NCI-H82 (cell line): ENCODE results near the gene KLF13.
A peak's percentile ranks its signal among the peaks of the same experiment; 100 is the strongest.

Experiments
- DNase-seq: peaks from one replicate; lab custom pipeline; 2025; lab: John Stamatoyannopoulos, UW

The KLF13 gene

DNA sequence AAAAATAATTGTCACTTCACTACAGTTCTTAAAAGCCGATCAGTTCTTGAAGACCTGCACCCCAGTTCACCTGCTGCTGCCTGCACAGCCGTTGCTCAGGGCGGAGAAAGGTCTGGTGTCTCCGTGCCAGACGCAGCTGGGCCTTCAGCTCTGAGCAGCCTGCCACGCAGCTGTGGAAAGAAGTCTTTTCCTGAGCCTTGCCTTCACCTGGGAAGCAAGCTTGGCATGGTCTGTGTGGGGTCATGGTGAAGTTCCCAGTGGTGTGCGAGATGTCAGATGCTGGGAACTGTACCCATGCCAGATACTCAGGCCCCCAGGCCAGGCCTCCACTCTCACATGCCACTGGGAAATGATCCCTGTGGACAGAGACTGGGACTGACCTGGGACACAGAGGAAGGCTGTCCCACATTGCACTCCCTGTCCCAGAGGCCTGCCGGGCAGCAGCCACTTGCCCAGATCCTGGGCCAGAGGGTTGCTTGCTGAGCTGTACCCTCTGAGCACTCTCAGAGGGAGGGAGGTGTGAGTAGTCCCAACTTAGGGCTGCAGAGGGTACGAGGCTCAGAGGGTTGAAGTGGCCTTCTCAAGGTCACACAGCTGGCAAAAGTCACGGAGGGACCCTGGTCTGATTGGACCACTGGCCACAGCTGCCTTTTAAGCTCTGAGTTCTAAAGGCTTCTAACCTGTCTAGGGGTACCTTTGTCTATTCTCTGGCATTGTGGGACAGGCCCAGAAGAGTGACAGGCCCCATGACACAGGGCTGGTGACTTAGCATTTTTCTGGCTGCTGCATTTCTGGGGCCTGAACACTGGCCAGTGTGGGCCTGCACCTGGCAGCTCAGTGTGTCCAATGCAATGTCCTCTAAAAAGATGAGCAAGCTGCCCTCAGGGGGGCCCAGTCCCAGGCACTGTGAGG, 55.4 kb downstream of the KLF13 start:
- no peak for DNase-seq

GRCh38 chr15:31382713-31383045, 56.0 kb downstream of the KLF13 start:
- DNase-seq: no peak

- no peak for DNase-seq
These were observed 56.5 kb downstream of the KLF13 start for GRCh38 chr15:31383139-31383538.

GRCh38 chr15:31384568-31384967, 57.9 kb downstream of the KLF13 start:
- DNase-seq: no peak

- no peak for DNase-seq
These were observed 59.1 kb downstream of the KLF13 start for GRCh38 chr15:31385736-31386135.

DNA sequence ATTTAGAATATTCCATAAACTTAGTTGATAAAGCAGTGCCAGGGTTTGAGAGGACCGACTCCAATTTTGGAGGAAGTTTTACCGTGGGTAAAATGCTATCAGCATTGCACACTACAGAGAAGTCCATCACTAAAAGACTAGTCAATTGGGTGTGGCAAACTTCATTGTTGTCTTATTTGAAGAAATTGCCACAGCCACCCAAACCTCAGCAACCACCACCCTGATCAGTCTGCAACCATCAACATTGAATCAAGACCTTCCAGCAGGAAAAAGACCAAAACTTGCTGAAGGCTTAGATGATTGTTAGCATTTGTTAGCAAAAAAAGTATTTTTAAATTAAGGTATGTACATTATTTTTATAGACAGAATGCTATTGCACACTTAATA, 60.5 kb downstream of the KLF13 start:
- DNase-seq: no peak

- DNase-seq: no peak
These were observed 61.0 kb downstream of the KLF13 start for GRCh38 chr15:31387479-31388118.

GRCh38 chr15:31389576-31389975, 62.9 kb downstream of the KLF13 start:
- DNase-seq: no peak

DNA sequence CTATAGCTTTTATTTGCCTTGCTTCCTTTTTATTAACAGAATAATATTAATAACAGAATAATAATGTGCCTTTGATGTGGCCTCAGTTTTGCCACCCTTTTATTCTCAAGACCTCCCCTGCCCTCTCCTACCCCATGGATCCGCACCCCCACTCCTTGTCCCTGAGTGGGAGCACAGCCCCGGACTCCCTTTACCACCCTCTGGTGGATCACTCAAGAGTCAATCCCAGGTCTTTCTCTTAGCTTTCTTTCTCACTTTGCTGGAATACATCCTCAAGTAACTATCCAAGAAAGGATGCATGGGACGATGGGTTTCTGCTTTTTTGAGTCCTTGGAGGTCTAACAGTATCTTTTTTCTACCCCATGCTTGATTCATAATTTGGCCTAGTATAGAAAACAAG, 63.4 kb downstream of the KLF13 start:
- DNase-seq: no peak

GRCh38 chr15:31390777-31391486, 64.3 kb downstream of the KLF13 start:
- DNase-seq: no peak

GRCh38 chr15:31391687-31392671, 65.3 kb downstream of the KLF13 start:
- DNase-seq: peak; percentile 75

GRCh38 chr15:31392761-31393401, 66.2 kb downstream of the KLF13 start:
- no peak for DNase-seq

GRCh38 chr15:31393444-31394091, 66.9 kb downstream of the KLF13 start:
- no peak for DNase-seq

- DNase-seq: peak; percentile 95
These were observed 70.4 kb downstream of the KLF13 start for GRCh38 chr15:31396881-31397560.

- peak; percentile 42 for DNase-seq
These were observed 71.4 kb downstream of the KLF13 start for GRCh38 chr15:31397851-31398661.

- no peak for DNase-seq
These were observed 72.2 kb downstream of the KLF13 start for GRCh38 chr15:31398677-31399301.

- no peak for DNase-seq
These were observed 73.0 kb downstream of the KLF13 start for GRCh38 chr15:31399544-31400171.

DNA sequence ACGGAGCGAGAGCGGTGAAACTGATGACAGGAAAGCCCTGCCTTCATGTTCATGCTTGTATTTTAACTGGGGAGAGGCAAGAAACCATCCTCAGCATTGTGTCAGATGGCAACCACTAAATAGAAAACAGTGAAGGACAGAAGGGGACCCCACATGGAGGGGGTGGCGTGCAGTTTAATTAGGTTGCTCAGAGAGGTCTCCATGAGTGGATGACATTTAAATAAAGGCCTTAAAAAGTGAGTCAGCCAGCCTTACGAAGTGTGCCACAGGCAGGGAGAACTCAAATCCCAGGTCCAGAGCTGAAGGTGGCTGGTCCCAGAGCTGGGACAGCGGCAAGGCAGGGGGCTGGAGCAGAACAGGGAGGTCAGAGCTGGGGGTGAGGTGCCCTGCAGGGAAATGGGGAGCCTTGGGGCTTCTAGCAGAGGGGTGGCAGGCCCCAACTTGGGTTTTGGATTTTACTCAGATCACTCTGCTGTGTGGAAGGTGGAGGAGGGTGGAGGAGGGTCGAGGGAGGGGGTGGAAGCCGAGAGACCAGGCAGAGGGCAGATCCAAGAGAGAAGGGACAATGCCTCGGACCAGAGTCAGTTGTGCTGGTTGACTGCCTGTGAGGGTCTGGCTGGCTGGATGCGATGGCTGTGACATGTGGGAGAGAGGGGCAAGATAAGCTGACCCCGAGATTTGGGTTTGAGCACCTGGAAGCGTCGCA, 73.7 kb downstream of the KLF13 start:
- no peak for DNase-seq
